ENCODE results near the gene C12orf75.

DNA sequence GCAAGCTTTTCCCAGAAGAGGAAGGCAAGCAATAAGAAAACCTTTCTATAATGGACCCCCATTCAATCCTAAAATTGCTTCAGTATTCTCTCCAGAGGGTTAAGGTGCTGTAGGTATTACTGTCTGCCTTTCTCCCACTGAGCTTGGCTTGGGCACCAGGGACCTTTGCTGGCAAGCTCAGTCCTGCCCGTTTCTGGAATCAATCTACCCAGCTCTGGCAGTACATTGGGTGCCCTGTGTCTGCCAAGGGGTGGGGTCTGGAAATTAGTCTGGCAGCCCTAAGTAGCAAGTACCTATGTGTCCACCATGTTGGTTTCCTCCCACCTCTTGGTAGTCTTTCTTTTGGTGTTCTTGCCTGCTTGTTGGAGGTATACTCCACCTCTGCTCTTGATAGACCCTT, 72.6 kb downstream of the C12orf75 start:
- TF ChIP-seq, protein P1, sequence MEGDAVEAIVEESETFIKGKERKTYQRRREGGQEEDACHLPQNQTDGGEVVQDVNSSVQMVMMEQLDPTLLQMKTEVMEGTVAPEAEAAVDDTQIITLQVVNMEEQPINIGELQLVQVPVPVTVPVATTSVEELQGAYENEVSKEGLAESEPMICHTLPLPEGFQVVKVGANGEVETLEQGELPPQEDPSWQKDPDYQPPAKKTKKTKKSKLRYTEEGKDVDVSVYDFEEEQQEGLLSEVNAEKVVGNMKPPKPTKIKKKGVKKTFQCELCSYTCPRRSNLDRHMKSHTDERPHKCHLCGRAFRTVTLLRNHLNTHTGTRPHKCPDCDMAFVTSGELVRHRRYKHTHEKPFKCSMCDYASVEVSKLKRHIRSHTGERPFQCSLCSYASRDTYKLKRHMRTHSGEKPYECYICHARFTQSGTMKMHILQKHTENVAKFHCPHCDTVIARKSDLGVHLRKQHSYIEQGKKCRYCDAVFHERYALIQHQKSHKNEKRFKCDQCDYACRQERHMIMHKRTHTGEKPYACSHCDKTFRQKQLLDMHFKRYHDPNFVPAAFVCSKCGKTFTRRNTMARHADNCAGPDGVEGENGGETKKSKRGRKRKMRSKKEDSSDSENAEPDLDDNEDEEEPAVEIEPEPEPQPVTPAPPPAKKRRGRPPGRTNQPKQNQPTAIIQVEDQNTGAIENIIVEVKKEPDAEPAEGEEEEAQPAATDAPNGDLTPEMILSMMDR (conservative IDR thresholded peaks at IDR 0.05; ENCODE audit: low read depth in 2 of 2): no peak
- TF ChIP-seq EZH2phosphoT487 (IDR thresholded peaks at IDR 0.05; ENCODE audit: unreplicated experiment) (no peak), POLR2AphosphoS5 (IDR thresholded peaks at IDR 0.05; ENCODE audit: low read depth) (no peak), EZH2 (IDR thresholded peaks at IDR 0.05; ENCODE audit: low read depth, unreplicated experiment) (no peak), ZNF114 (CRISPR knock-in tag; IDR thresholded peaks at IDR 0.05) (no peak), ZNF331 (CRISPR knock-in tag; IDR thresholded peaks at IDR 0.05; ENCODE audit: low read depth) (no peak), STAT1 (IDR thresholded peaks at IDR 0.05; ENCODE audit: unreplicated experiment) (no peak), CREB1 (CRISPR knock-in tag; IDR thresholded peaks at IDR 0.05; ENCODE audit: low read depth) (no peak), JUNB (IDR thresholded peaks at IDR 0.05; ENCODE audit: unreplicated experiment) (no peak), NANOG (IDR thresholded peaks at IDR 0.05; ENCODE audit: borderline replicate concordance) (no peak)
- TF ChIP-seq, protein P2, sequence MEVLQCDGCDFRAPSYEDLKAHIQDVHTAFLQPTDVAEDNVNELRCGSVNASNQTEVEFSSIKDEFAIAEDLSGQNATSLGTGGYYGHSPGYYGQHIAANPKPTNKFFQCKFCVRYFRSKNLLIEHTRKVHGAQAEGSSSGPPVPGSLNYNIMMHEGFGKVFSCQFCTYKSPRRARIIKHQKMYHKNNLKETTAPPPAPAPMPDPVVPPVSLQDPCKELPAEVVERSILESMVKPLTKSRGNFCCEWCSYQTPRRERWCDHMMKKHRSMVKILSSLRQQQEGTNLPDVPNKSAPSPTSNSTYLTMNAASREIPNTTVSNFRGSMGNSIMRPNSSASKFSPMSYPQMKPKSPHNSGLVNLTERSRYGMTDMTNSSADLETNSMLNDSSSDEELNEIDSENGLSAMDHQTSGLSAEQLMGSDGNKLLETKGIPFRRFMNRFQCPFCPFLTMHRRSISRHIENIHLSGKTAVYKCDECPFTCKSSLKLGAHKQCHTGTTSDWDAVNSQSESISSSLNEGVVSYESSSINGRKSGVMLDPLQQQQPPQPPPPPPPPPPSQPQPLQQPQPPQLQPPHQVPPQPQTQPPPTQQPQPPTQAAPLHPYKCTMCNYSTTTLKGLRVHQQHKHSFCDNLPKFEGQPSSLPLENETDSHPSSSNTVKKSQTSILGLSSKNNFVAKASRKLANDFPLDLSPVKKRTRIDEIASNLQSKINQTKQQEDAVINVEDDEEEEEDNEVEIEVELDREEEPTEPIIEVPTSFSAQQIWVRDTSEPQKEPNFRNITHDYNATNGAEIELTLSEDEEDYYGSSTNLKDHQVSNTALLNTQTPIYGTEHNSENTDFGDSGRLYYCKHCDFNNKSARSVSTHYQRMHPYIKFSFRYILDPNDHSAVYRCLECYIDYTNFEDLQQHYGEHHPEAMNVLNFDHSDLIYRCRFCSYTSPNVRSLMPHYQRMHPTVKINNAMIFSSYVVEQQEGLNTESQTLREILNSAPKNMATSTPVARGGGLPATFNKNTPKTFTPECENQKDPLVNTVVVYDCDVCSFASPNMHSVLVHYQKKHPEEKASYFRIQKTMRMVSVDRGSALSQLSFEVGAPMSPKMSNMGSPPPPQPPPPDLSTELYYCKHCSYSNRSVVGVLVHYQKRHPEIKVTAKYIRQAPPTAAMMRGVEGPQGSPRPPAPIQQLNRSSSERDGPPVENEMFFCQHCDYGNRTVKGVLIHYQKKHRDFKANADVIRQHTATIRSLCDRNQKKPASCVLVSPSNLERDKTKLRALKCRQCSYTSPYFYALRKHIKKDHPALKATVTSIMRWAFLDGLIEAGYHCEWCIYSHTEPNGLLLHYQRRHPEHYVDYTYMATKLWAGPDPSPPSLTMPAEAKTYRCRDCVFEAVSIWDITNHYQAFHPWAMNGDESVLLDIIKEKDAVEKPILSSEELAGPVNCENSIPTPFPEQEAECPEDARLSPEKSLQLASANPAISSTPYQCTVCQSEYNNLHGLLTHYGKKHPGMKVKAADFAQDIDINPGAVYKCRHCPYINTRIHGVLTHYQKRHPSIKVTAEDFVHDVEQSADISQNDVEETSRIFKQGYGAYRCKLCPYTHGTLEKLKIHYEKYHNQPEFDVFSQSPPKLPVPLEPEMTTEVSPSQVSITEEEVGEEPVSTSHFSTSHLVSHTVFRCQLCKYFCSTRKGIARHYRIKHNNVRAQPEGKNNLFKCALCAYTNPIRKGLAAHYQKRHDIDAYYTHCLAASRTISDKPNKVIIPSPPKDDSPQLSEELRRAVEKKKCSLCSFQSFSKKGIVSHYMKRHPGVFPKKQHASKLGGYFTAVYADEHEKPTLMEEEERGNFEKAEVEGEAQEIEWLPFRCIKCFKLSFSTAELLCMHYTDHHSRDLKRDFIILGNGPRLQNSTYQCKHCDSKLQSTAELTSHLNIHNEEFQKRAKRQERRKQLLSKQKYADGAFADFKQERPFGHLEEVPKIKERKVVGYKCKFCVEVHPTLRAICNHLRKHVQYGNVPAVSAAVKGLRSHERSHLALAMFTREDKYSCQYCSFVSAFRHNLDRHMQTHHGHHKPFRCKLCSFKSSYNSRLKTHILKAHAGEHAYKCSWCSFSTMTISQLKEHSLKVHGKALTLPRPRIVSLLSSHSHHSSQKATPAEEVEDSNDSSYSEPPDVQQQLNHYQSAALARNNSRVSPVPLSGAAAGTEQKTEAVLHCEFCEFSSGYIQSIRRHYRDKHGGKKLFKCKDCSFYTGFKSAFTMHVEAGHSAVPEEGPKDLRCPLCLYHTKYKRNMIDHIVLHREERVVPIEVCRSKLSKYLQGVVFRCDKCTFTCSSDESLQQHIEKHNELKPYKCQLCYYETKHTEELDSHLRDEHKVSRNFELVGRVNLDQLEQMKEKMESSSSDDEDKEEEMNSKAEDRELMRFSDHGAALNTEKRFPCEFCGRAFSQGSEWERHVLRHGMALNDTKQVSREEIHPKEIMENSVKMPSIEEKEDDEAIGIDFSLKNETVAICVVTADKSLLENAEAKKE (CRISPR knock-in tag; IDR thresholded peaks at IDR 0.05): no peak
- TF ChIP-seq, protein P3, sequence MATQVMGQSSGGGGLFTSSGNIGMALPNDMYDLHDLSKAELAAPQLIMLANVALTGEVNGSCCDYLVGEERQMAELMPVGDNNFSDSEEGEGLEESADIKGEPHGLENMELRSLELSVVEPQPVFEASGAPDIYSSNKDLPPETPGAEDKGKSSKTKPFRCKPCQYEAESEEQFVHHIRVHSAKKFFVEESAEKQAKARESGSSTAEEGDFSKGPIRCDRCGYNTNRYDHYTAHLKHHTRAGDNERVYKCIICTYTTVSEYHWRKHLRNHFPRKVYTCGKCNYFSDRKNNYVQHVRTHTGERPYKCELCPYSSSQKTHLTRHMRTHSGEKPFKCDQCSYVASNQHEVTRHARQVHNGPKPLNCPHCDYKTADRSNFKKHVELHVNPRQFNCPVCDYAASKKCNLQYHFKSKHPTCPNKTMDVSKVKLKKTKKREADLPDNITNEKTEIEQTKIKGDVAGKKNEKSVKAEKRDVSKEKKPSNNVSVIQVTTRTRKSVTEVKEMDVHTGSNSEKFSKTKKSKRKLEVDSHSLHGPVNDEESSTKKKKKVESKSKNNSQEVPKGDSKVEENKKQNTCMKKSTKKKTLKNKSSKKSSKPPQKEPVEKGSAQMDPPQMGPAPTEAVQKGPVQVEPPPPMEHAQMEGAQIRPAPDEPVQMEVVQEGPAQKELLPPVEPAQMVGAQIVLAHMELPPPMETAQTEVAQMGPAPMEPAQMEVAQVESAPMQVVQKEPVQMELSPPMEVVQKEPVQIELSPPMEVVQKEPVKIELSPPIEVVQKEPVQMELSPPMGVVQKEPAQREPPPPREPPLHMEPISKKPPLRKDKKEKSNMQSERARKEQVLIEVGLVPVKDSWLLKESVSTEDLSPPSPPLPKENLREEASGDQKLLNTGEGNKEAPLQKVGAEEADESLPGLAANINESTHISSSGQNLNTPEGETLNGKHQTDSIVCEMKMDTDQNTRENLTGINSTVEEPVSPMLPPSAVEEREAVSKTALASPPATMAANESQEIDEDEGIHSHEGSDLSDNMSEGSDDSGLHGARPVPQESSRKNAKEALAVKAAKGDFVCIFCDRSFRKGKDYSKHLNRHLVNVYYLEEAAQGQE (IDR thresholded peaks at IDR 0.05; ENCODE audit: unreplicated experiment): no peak

Measured in GM23338 (cell line).